SKM-1 (cell line): Measurements from ENCODE around the gene LDAH.

ENCODE experiments used
- DNase-seq: peaks from one replicate; lab custom pipeline; 2025; ENCODE audit not compliant: unreplicated experiment; lab: John Stamatoyannopoulos, UW

LDAH gene

DNA sequence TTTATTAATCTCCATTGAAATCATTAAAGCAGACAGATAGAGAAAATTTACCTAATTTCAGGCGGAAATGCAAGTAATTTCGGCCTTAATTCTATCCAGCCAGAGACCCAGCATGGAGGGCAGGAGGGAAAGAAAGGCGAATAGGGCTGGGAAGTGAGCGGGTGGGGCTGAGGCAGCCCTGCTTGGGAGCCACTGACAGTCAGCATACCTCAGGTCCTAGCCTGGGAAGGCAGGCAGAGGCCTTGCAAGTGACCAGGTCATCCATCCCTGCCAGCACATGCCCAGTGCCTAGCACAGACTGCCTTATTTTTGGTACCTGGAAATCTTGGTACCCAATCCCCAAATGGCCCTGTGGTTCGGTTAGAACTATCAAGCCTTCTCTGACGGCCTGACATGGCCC is 154.4 kb downstream of the LDAH start:
- DNase-seq, result no peak

DNA sequence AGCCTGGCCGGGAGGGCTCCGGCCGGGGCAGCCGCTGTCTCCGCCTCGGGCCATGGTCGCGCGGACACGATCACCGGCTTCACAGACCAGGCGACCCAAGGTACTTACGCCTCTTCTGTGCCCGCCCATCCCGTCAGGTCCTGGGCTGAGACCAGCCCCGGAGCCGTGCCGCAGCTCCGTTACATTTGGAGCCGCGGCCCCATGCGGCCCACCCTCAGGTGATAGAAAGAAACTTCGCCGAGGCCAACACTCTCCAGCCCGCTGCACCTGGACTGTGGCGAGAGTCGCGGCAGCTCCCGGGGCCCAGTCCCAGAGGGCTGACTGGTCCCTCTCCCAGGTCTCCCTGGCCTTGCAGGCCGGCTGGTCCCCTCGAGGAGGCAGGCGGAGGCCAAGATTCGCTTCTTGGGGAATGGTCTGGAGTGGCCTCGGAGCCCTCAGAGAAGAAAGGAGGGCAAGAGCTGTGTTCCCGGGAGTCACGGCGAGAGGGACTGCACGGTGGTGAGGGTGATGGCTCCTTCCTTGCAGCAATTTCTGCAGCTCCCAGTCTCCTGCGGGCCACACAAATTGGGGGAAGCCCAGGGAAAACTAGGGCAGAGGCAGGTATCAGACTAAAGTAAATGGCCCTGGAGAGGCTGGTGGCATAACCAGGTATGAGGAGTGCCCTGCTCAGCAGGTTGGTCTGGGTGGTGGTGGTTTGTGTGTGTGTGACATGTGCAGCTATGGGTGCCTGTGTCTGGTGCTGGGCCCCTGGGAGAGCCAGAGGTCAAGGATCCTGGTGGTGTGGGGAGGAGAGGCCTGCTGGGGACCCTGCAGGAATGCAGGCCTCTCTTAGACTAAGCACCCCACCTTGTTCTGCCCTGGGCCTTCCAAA is 155.1 kb downstream of the LDAH start:
- no peak for DNase-seq

DNA sequence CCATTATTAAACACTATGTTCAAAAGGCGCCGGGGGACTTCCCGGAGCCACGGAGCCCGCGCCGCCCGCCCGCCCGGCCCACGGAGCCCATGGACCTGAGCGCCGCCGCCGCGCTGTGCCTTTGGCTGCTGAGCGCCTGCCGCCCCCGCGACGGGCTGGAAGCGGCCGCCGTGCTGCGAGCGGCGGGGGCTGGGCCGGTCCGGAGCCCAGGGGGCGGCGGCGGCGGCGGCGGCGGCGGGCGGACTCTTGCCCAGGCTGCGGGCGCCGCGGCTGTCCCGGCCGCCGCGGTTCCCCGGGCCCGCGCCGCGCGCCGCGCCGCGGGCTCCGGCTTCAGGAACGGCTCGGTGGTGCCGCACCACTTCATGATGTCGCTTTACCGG is 155.8 kb downstream of the LDAH start:
- no peak for DNase-seq

DNA sequence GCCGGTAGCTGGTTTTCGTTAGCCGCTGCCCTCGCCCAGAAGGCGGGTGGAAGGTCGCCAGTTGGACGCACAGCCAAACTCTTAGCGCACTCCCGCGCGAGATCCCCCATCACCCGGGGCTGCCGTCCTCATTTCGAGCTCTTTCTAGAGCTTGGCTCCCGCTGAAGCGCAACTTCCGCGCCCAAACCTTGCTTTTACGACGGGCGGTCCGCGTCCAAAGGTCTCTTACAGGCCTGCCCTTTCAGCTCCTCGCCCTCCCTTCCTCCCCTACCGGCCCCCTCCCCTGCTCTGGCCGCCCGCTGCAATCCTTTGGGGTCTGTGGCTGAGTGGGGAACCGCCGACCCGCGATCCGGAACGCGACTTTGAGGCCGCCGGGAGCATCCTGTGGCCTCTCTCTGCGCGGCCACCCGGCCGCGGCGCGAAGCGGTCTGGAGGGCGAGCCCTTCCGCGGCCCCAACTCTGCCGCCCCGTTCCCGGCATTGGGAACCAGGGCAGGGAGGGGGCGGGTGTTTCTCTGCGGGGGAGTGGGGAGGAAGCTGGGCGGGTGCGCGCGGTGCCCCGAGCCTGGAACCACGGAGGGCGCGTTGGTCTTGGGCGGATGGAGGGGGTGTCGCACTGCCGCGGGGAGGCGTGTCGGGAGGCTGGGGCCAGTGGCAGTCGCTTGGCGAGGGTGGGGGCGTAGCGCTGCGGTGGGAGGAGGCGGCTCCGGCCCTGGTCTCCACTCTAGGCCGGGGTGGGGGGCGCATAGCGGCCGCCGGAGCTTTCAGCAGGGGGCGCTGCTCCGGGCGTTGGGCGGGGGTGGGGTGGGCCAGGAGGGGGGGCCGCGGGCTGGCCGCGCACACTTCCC is 156.4 kb downstream of the LDAH start, which contains the start of gene GDF7:
TSS of gene GDF7 (plus strand) at position 841 of the 847 bp plus-strand sequence. CDS start 96 bp downstream, outside the sequence.
- no peak for DNase-seq

DNA sequence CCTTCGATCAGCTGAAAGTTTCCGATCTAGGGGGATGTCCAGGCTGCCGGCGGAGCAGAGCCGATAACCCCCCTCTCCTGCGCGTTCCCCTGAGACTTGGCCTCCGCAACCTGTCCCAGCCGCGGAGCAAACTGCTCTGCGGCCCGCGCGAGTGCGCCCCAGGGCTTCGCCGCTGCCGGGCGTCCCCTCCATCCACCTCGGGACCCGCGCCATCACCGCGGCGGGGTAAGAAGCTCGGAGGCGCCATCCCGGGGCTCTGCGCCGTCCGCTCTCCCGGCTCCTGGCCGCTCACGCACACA is 156.9 kb downstream of the LDAH start:
- DNase-seq, result no peak

DNA sequence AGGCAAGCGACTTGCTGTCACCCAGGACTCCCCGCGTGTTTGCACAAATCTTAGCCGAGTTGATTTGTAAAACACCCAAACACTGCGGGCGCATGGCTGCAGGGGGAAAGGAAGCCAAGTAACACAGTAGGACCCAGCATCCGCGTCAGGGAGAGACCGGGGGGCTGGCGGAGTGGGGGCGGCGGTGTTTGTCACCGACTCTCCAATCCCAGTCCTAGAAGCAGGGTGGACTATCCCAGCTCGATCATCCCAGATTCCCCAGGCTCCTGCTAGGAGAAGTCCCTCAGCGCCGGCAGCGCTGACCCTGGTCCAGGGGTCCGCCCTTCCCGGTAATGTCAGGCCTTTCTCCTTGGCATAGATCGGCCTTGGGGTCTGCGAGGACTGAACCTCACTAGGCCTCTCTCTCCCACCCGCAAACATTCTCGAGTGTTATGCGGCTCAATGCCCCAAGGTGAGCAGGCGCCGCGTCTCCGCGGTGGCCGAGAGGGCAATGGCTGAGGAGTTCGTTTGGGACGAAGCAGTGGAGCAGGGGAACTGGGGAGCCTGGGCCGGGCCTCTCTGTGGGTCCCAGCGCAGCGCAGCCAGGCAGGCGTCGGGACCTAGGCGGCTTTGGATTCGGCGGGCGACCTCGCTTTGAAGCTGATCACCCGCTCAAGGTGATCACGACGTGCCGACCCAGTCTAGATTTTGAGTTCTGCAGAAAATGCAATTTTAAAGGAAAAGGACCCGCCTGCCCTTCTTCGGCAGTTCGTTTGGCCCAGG is 157.5 kb downstream of the LDAH start:
- DNase-seq, result no peak

DNA sequence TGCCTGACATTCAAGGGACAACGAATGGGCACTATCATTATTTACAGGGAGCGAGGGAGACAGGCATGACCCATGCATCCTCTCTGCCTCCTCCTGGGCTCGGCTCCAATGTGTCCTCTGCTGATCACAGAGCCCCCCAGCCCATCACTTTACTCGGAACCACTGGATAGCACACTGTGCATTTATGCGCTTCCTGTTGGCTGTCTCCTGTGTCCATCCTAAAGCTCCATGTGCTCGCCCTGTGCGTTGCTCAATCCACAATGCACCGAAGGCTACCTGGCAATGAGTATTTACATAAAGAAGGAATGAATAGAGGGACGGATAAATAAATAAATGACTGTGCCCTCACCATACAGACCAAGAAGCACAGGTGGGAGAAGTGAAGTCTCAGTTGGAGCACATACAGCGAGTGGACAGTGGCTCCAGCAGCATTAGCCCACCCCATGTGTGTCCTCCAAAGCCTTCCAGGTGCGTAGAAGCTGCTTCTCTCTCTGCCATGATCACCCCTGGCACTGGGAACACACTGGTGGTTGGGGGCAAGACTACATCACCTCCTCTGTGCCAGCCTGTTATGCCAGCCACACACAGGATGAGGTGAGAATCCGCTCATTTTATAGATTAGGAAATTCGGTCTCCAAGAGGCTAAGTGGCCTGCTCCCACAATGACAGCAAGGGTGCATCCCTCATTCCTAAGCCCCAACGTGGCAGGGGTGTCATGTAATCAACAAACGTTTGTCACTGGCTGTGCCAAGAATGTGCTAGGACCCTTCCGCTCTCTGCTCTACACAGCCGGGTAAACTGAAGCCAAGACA is 158.3 kb downstream of the LDAH start:
- no peak for DNase-seq

DNA sequence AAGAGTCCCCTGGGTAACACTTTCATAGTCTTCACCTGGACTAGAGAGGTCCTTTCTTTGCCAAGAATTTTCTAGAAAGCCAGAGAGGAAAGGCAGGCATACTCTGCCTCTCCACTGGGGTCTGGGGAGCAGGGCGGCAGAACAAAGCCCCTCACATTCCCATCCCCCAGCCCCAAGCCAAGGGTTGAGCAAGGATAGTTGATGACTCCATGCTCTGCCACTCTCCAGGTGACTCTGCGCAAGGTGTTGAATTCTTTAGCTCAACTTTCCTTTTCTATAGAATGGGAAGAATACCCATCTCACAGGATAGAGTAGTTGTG is 158.9 kb downstream of the LDAH start:
- DNase-seq, result no peak

DNA sequence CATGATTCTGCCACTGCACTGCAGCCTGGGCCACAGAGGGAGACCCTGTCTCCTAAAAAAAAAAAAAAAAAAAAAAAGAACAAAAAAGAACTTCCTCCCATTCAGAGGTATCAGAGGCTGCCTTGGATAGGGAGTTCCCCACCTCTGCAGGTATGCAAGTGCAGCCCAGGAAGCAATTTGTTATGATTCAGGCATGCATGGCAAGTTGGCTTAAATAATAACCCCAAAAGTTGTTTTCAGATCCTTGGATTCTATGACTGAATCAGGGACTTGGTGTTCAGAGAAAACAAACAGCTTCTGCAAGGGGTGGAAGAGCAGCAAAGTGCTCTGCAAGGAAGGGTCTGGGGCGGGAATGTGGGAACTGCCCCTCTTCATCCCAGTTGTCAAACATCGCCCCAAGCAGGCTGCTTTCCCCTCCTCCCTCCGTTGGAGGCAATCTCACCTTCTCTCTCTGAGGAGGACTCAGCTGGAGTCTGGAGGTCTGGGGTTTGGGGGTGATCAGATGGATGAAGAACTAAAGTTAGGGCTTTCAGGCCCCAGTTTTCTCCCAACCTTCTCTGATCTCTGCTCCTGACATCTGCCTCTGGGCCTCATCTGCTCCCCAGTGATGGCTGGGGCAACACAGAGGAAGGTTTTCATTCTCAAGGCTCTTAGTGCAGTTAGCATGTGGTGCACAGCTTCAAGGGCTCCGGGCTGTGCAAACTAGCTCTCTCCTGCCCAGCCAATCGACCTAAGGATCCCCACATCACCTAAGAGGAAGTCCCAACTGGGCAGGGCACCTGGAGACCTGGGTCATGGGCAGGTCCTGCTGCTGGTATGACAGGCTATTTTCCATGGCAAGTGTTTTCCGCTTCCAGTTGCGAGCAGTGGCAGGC is 159.5 kb downstream of the LDAH start:
- DNase-seq, result no peak

DNA sequence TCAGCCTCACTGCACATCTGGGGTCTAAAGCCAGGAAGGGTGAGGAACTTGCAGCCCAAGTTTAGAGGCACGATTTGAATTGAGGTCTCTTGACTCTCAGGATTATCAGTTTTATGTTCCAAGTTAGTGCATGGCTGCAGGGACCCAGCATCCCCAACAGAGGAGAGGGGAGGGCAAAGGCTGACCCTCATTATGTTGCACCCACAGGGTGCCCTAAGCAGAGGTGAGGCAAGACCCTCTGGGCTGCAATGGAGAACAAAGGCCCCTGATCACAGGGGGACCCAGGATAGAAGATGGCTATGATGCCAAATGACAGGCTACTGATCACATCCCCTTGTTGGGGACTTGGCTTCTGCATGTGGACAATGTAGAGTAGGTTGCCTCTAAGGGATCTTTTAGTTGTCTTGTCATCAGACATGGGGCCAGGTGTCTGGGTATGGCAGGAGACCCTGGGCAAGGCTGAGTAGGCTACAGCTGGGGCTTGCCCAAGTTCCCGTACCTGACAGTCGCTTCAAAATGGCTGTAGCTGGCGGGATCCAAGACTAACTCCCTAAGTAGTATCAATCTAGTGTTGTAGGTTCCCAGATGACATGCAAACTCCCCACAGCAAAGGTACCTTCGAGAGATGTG is 160.5 kb downstream of the LDAH start:
- no peak for DNase-seq

DNA sequence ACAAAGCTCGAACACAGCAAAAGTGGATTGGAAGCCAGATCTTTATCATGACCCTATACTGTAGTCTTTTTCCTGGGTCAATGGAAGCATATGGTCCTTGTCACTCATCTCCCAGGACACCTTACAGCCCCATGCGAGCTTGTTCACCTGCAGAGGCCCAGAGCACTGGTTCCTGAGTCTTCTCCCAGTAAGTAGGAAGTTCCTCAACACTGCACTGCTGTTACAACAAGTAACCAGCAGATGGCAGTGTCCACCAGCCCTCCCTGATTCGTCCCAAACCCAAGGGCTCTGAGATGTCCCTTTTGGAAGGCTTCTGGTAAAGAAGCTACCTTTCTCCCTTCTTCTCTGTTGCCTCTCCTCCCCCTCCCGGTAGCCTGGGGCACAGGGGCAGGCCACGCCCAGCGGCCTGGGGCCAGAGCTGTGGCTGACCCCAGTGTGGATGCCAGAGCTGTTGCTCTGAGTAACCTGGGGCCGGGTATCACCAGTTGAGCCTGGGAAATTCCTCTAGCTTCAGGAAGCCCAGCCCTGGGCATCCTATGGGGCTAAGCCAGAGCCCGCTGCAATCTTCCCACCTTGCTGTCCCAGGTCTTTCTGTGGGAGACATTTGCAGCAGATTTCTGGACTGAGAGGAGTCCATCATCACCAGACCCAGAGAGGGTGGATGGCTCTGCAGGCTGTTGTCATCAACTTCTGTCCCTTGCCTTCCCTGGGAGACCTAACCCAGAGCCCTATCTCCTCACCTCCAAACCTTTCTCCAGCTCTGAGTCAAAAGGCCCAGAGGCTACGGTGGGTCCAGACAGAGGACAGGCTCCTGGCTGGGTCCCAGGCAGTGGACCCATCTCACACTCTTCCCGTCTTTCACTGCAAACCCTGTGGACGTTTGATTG is 161.2 kb downstream of the LDAH start:
- DNase-seq, result peak; percentile 36

DNA sequence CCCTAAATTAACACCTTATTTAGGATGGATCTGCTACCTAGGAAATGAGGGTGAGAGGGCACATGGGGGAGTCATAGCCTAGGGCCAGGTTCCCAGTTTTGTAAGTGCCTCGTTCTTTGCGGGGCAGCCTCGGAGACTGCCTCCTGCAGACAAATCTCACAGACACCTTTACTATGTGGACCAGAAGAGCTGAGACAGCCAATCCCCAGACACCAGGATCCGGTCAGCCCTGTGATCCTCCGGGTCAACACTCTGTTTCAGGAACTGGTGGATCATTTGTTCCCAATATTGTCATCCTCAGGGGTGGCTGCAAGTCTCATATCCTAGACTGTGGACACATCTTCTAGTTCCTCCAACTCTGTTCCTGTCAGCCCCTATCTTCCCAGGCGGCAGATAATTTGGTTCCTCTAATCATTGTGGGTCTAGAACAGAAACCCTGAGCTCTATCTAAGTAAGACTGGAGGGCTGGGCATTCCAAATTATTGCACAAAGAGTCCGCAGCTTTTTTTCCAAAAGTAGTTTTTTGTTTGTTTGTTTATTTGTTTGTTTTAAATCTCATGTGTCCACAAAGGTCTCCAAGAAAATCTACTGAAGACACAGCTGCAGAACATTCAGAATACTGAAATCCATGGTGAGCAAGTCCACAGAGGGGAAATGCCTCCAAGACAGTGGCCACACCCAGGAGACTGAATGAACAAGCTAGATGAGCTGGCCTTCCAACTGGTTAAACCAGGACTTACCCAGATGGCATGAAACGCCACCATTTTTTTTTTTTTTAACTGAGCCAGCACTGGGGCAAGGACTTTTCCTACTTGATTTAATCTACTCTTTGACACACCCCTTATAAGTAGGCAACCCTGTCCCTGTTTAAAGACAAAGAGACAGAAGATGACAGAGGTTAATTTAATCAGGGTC is 162.1 kb downstream of the LDAH start:
- DNase-seq, result no peak

DNA sequence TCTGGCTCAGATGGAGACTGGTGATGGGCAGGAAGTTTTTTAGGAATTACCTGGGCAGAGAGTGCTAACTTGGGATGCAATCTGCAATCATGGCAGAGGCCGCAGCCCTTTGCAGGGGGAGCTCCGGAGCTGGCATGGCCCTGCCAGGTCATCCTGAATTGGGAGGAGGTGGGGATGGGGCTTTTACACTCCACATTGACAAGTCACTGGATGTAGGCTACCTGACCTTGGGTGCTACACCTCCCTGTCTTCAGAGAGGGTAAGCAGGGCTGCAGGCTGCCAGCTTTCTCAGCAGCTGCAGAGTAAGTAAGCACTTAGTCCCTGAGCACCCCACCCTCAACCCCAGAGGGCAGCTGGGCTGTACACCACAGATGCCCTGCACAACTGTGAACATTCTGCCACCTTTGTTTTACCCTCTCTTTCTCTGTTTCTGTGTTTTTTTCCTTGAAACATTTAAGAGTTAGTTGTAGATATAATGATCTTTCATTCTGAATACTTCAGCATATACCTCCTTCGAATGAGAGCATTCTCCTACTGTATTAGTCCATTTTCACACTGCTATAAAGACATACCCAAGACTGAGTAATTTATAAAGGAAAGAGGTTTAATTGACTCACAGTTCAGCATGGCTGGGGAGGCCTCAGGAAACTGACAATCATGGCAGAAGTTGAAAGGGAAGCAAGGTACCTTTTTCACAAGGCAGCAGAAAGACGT is 165.2 kb downstream of the LDAH start:
- DNase-seq, result no peak

DNA sequence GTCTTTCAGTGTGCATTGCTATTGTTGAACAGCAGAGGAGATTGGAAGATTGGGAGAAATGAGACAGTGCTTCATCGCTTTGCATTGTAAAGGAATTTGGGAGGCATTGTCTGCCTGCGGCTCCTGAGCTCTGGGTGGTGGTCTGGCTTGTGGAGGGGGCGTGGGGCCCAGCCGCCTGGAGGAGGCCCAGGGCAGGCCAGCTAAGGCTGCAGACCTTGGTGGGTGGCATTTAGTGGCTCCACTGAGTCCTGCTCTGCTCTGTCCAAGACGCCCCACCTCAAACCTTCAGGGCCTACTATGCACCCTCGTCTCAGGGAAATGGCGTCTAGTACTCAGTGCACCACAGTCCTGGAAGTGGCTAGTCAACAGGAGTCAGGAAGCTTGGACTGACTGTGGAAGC is 166.3 kb downstream of the LDAH start:
- DNase-seq, result no peak

DNA sequence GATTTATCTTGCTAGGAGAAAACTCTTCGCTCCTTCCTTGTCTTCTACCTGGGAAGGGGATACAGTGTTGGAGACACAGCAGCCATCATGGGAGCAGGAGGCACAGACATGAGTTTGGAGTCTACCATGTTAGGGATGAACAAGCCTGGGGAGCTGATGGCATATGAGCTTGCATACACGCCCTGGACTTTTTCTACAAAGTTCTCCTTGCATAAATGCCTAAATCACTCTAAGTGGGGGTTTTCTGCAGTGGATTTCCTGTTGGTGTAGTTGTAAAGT is 168.4 kb downstream of the LDAH start:
- no peak for DNase-seq

DNA sequence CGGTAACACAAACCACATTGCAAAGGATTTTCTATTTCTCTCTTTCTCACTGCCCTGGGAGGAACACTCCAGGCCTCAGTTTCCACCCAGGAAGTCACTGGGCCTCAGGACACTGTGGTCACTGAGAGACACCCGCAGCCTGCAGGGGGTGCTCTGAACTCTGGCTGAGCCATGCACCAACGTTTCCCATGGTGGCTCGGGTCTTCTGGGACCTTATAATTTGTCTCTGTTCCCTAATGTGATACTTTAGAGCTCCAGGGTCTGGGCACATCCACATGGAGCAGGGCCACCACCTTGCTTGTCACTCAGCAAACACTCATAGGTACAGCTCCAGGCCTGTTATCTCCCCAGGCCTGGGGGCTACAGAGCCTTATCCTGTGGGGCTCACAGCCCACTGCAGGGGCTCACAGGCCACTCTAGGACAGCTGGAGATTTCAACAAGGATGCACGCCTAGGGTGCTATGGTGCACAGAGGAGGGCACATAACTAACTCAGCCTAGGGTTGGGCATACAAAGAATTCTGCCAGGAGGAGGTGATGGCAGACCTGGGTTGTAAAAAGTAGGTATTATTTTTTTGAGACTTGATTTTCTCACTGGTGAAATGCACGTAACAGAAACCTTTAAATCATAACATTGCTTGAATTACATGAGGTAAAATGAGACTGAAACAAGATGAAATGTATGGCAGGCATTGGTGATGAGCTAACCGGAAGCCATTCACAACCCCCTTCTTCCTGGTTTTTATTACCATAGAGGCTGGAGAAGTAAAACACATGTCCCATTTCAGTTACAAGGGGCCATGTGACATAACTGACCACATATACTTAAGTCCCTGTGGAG is 169.0 kb downstream of the LDAH start:
- DNase-seq, result no peak
